Measurements from ENCODE around the gene GDPD5. TPM values are rescaled to one million over a fixed set of nuclear protein-coding genes. Genes with fewer than 3 reads are reported as not detected.

Gene GDPD5
- total and polyA plus RNA-seq, 10 of the 15 experiments (the other 5 are each of a cell fraction or from before 2014, with no cell fraction given) = 0.10 to 30.0 (median 6.7) TPM

GRCh38 chr11:75399344-75400145, 126.2 kb downstream of the GDPD5 start, which contains the start of gene RPS3 (continued):
- TF ChIP-seq, protein P1, sequence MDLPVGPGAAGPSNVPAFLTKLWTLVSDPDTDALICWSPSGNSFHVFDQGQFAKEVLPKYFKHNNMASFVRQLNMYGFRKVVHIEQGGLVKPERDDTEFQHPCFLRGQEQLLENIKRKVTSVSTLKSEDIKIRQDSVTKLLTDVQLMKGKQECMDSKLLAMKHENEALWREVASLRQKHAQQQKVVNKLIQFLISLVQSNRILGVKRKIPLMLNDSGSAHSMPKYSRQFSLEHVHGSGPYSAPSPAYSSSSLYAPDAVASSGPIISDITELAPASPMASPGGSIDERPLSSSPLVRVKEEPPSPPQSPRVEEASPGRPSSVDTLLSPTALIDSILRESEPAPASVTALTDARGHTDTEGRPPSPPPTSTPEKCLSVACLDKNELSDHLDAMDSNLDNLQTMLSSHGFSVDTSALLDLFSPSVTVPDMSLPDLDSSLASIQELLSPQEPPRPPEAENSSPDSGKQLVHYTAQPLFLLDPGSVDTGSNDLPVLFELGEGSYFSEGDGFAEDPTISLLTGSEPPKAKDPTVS (IDR thresholded peaks at IDR 0.05; ENCODE audit: low read depth, low read length) = 0 out of 2 replicates have a peak, but pooled peaks have one; percentile 37
- TF ChIP-seq NFYA (IDR thresholded peaks at IDR 0.05; ENCODE audit: borderline replicate concordance, low read depth, low read length) (no peak), SREBF1 (IDR thresholded peaks at IDR 0.05; ENCODE audit: low read length) (peak; percentile 79), ASH2L (IDR thresholded peaks at IDR 0.05; ENCODE audit: borderline replicate concordance, low read depth) (peak; percentile 92; the same call in 1 of the 2 replicates), POLR2A (IDR thresholded peaks at IDR 0.05; ENCODE audit: low read depth, low read length) (peak; percentile 100), MTA3 (IDR thresholded peaks at IDR 0.05; ENCODE audit: borderline replicate concordance, low read length) (no peak), USF2 (IDR thresholded peaks at IDR 0.05; ENCODE audit: borderline replicate concordance, low read depth, low read length) (no peak; the same call in 1 of the 2 replicates), MYC (IDR thresholded peaks at IDR 0.05; ENCODE audit: insufficient read depth, insufficient read length, insufficient replicate concordance, low read length, severe bottlenecking) (peak; percentile 98), YY1 (IDR thresholded peaks at IDR 0.05; ENCODE audit: low read depth, low read length) (peak; percentile 95), TARDBP (IDR thresholded peaks at IDR 0.05; ENCODE audit: borderline replicate concordance) (peak; percentile 86), MEF2A (IDR thresholded peaks at IDR 0.05; ENCODE audit: insufficient read depth, low read depth, low read length) (no peak), POU2F2 (IDR thresholded peaks at IDR 0.05; ENCODE audit: borderline replicate concordance, low read depth, low read length) (peak; percentile 95)
- TF ChIP-seq, protein P2, sequence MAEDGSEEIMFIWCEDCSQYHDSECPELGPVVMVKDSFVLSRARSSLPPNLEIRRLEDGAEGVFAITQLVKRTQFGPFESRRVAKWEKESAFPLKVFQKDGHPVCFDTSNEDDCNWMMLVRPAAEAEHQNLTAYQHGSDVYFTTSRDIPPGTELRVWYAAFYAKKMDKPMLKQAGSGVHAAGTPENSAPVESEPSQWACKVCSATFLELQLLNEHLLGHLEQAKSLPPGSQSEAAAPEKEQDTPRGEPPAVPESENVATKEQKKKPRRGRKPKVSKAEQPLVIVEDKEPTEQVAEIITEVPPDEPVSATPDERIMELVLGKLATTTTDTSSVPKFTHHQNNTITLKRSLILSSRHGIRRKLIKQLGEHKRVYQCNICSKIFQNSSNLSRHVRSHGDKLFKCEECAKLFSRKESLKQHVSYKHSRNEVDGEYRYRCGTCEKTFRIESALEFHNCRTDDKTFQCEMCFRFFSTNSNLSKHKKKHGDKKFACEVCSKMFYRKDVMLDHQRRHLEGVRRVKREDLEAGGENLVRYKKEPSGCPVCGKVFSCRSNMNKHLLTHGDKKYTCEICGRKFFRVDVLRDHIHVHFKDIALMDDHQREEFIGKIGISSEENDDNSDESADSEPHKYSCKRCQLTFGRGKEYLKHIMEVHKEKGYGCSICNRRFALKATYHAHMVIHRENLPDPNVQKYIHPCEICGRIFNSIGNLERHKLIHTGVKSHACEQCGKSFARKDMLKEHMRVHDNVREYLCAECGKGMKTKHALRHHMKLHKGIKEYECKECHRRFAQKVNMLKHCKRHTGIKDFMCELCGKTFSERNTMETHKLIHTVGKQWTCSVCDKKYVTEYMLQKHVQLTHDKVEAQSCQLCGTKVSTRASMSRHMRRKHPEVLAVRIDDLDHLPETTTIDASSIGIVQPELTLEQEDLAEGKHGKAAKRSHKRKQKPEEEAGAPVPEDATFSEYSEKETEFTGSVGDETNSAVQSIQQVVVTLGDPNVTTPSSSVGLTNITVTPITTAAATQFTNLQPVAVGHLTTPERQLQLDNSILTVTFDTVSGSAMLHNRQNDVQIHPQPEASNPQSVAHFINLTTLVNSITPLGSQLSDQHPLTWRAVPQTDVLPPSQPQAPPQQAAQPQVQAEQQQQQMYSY (CRISPR knock-in tag; IDR thresholded peaks at IDR 0.05) = no peak
- TF ChIP-seq, protein P3, sequence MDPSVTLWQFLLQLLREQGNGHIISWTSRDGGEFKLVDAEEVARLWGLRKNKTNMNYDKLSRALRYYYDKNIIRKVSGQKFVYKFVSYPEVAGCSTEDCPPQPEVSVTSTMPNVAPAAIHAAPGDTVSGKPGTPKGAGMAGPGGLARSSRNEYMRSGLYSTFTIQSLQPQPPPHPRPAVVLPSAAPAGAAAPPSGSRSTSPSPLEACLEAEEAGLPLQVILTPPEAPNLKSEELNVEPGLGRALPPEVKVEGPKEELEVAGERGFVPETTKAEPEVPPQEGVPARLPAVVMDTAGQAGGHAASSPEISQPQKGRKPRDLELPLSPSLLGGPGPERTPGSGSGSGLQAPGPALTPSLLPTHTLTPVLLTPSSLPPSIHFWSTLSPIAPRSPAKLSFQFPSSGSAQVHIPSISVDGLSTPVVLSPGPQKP (IDR thresholded peaks at IDR 0.05; ENCODE audit: low read depth, low read length) = peak; percentile 92
